PC-3 (cell line): ENCODE measurements around the gene ZNF136.

Source experiments
- EZH2phosphoT487 ChIP-seq: fragments of 300-600 bp; sonication (generic); IDR thresholded peaks from 2 replicates; pipeline ENCODE4 v1.6.1; 2018; ENCODE audit warnings: mild to moderate bottlenecking, antibody characterized with exemption, low read length, borderline replicate concordance
- TF ChIP-seq, protein P1 (sequence below): fragments of 300-600 bp; sonication (generic); conservative IDR thresholded peaks from 2 replicates; pipeline ENCODE4 v1.5.1; 2017; ENCODE audit warnings: antibody characterized with exemption, low read depth, mild to moderate bottlenecking, low read length

- TF ChIP-seq, protein P1, sequence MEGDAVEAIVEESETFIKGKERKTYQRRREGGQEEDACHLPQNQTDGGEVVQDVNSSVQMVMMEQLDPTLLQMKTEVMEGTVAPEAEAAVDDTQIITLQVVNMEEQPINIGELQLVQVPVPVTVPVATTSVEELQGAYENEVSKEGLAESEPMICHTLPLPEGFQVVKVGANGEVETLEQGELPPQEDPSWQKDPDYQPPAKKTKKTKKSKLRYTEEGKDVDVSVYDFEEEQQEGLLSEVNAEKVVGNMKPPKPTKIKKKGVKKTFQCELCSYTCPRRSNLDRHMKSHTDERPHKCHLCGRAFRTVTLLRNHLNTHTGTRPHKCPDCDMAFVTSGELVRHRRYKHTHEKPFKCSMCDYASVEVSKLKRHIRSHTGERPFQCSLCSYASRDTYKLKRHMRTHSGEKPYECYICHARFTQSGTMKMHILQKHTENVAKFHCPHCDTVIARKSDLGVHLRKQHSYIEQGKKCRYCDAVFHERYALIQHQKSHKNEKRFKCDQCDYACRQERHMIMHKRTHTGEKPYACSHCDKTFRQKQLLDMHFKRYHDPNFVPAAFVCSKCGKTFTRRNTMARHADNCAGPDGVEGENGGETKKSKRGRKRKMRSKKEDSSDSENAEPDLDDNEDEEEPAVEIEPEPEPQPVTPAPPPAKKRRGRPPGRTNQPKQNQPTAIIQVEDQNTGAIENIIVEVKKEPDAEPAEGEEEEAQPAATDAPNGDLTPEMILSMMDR, result no peak
- TF ChIP-seq EZH2phosphoT487, result no peak
These were observed 32.2 kb downstream of the ZNF136 start for GRCh38 chr19:12194827-12195731.
